ENCODE data around the gene TSPAN7. TPM values are rescaled to one million over a fixed set of nuclear protein-coding genes. Genes with fewer than 3 reads are reported as not detected.
A peak's percentile ranks its signal among the peaks of the same experiment; 100 is the strongest.

The TSPAN7 gene
- total RNA-seq, 1 donor from 2014 or later = 3.5 TPM

DNA sequence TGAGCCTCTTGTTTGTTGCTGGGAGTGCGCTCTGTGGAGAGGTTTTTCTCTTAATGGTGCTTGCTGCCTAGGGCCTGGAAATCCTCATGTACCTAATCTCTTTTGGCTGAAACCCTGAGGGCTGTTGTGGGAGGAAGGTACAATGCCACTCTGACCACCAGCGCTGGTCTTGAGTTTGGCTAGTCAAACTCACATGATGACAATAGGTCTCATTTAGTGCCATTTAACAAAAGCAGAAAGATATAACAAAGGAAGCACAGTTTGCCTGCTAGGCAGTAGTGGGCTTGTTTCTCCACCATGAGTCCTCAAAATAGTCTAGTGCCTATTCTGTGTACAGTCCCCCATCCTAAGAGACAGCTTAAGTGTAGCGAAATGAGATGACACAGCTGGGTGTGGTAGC lies 111.3 kb downstream of the TSPAN7 start:
- no peak overlapping the region for H3K4me3 Mint-ChIP-seq (ENCODE audit: unreplicated experiment)
- Histone ChIP-seq H3K79me2 (ENCODE audit: insufficient read depth, low read length) (no peaks in the 10 kb centered on the region), H4K20me1 (ENCODE audit: insufficient read depth, low read length) (no peaks in the 10 kb centered on the region), H3K4me2 (ENCODE audit: low read length) (no peak overlapping the region), H3K36me3 (ENCODE audit: insufficient read depth, low read length) (no peaks in the 10 kb centered on the region), H3K27me3 (ENCODE audit: insufficient read depth, low read length) (no peaks in the 10 kb centered on the region), H3K4me1 (ENCODE audit: insufficient read depth, low read length) (no peaks in the 10 kb centered on the region), H3K27ac (ENCODE audit: low read depth, low read length) (no peak overlapping the region), H3K4me3 (ENCODE audit: insufficient read depth, low read depth, low read length) (no peak overlapping the region), H3K9me3 (ENCODE audit: insufficient read depth, low read depth, low read length) (no peaks in the 10 kb centered on the region), H3K9ac (ENCODE audit: low read length) (no peak overlapping the region), H2AFZ (ENCODE audit: low read depth, low read length) (no peak overlapping the region)
- no peaks in the 10 kb centered on the region for H3K9me3 Mint-ChIP-seq (ENCODE audit: unreplicated experiment)
- no peaks in the 10 kb centered on the region for H3K27me3 Mint-ChIP-seq (ENCODE audit: low read depth, unreplicated experiment)
- peaks cover 6% of the 10 kb centered on the region for H3K4me1 Mint-ChIP-seq (ENCODE audit: low read depth, unreplicated experiment)
- H3K36me3 Mint-ChIP-seq (ENCODE audit: low read depth, unreplicated experiment) = no peaks in the 10 kb centered on the region
- TF ChIP-seq CTCF (IDR thresholded peaks at IDR 0.05; ENCODE audit: insufficient read depth, low read depth, low read length) (no peak), EZH2 (IDR thresholded peaks at IDR 0.05; ENCODE audit: insufficient read depth, low read length) (no peak)
- FAIRE-seq (peak; percentile 92), DNase-seq (ENCODE audit: low read depth) (no peak)
- H3K27ac Mint-ChIP-seq (ENCODE audit: unreplicated experiment) = no peak overlapping the region

DNA sequence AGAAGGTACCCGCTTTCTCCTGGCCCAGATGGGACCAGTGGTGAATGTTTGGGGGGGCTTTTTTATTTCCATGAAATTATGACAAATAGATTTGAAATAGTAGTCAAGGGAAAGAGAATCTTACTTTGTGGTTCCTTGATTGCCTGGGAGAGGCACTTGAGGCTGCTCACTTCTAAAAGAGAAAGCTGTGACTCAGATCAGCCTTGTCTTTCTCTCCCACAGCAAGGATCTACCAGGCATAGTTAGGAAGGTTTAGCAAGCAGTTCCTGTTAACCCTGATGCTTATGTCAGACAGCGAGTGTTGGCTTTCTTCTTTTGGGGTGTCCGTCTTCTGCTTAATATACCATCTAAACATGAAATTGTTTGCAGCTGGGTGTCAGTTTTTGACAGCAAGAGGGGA lies 114.5 kb downstream of the TSPAN7 start:
- Histone ChIP-seq H3K4me1 (ENCODE audit: insufficient read depth, low read length) (no peaks in the 10 kb centered on the region), H2AFZ (ENCODE audit: low read depth, low read length) (no peak overlapping the region), H3K27ac (ENCODE audit: low read depth, low read length) (no peak overlapping the region), H3K4me2 (ENCODE audit: low read length) (no peak overlapping the region), H3K4me3 (ENCODE audit: insufficient read depth, low read depth, low read length) (no peak overlapping the region), H3K9me3 (ENCODE audit: insufficient read depth, low read depth, low read length) (no peaks in the 10 kb centered on the region), H4K20me1 (ENCODE audit: insufficient read depth, low read length) (no peaks in the 10 kb centered on the region), H3K79me2 (ENCODE audit: insufficient read depth, low read length) (no peaks in the 10 kb centered on the region), H3K36me3 (ENCODE audit: insufficient read depth, low read length) (no peaks in the 10 kb centered on the region), H3K27me3 (ENCODE audit: insufficient read depth, low read length) (no peaks in the 10 kb centered on the region), H3K9ac (ENCODE audit: low read length) (no peak overlapping the region)
- H3K27me3 Mint-ChIP-seq (ENCODE audit: low read depth, unreplicated experiment) = no peaks in the 10 kb centered on the region
- no peak overlapping the region for H3K4me3 Mint-ChIP-seq (ENCODE audit: unreplicated experiment)
- no peak for FAIRE-seq
- H3K9me3 Mint-ChIP-seq (ENCODE audit: unreplicated experiment) = no peaks in the 10 kb centered on the region
- no peaks in the 10 kb centered on the region for H3K36me3 Mint-ChIP-seq (ENCODE audit: low read depth, unreplicated experiment)
- DNase-seq (ENCODE audit: low read depth) = no peak
- H3K27ac Mint-ChIP-seq (ENCODE audit: unreplicated experiment) = peak overlapping the region; percentile 62
- no peak for TF ChIP-seq EZH2 (IDR thresholded peaks at IDR 0.05; ENCODE audit: insufficient read depth, low read length)
- TF ChIP-seq CTCF (IDR thresholded peaks at IDR 0.05; ENCODE audit: insufficient read depth, low read depth, low read length) = no peak
- peaks cover 6% of the 10 kb centered on the region for H3K4me1 Mint-ChIP-seq (ENCODE audit: low read depth, unreplicated experiment)

- Histone ChIP-seq H4K20me1 (ENCODE audit: insufficient read depth, low read length) (no peaks in the 10 kb centered on the region), H3K4me1 (ENCODE audit: insufficient read depth, low read length) (no peaks in the 10 kb centered on the region), H3K27ac (ENCODE audit: low read depth, low read length) (no peak overlapping the region), H3K9ac (ENCODE audit: low read length) (no peak overlapping the region), H3K9me3 (ENCODE audit: insufficient read depth, low read depth, low read length) (no peaks in the 10 kb centered on the region), H3K4me3 (ENCODE audit: insufficient read depth, low read depth, low read length) (no peak overlapping the region), H2AFZ (ENCODE audit: low read depth, low read length) (no peak overlapping the region), H3K36me3 (ENCODE audit: insufficient read depth, low read length) (no peaks in the 10 kb centered on the region), H3K4me2 (ENCODE audit: low read length) (no peak overlapping the region), H3K27me3 (ENCODE audit: insufficient read depth, low read length) (no peaks in the 10 kb centered on the region), H3K79me2 (ENCODE audit: insufficient read depth, low read length) (no peaks in the 10 kb centered on the region)
- H3K27me3 Mint-ChIP-seq (ENCODE audit: low read depth, unreplicated experiment) = no peaks in the 10 kb centered on the region
- no peaks in the 10 kb centered on the region for H3K36me3 Mint-ChIP-seq (ENCODE audit: low read depth, unreplicated experiment)
- H3K9me3 Mint-ChIP-seq (ENCODE audit: unreplicated experiment) = no peaks in the 10 kb centered on the region
- H3K4me3 Mint-ChIP-seq (ENCODE audit: unreplicated experiment) = no peak overlapping the region
- DNase-seq (ENCODE audit: low read depth) (no peak), FAIRE-seq (peak; percentile 91)
- no peak overlapping the region for H3K27ac Mint-ChIP-seq (ENCODE audit: unreplicated experiment)
- no peak for TF ChIP-seq EZH2 (IDR thresholded peaks at IDR 0.05; ENCODE audit: insufficient read depth, low read length)
- no peak for TF ChIP-seq CTCF (IDR thresholded peaks at IDR 0.05; ENCODE audit: insufficient read depth, low read depth, low read length)
- peaks cover 6% of the 10 kb centered on the region for H3K4me1 Mint-ChIP-seq (ENCODE audit: low read depth, unreplicated experiment)
Observed at GRCh38 chrX:38678183-38678582, 116.8 kb downstream of the TSPAN7 start.

Data from astrocyte (in vitro differentiated cells and primary cell).